ENCODE measurements around the gene RAD51AP1.
"Not testable (repeated sequence)": the region's sequence is repeated elsewhere in the genome, so short reads cannot be mapped to it uniquely, and the experiment has no call there.

DNA sequence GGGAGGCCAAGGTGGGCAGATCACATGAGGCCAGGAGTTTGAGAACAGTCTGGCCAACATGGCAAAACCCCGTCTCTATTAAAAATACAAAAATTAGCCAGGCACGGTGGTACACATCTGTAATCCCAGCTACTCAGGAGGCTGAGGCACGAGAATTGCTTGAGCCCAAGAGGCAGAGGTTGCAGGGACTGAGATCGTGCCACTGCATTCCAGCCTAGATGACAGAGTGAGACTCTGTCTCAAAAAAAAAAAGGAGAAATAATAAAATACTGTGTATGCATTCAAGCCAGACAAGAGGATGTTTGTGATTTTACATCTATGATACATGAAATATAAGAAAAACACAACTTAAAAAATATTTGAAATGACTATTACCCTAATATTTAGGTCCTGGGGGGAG lies 30.2 kb upstream of the RAD51AP1 start:
- not testable (repeated sequence) for TF ChIP-seq TAF1 (IDR thresholded peaks at IDR 0.05; ENCODE audit: low read depth, low read length); POLR2A (IDR thresholded peaks at IDR 0.05; ENCODE audit: low read depth, low read length); PAX5 (IDR thresholded peaks at IDR 0.05; ENCODE audit: insufficient read depth, low read length, severe bottlenecking); SPI1 (IDR thresholded peaks at IDR 0.05; ENCODE audit: low read depth, low read length); POLR2AphosphoS5 (IDR thresholded peaks at IDR 0.05; ENCODE audit: low read depth, low read length); POU2F2 (IDR thresholded peaks at IDR 0.05; ENCODE audit: low read depth, low read length)
